MM.1S (cell line): ENCODE results near the gene NPFF.

Experiments used
- DNase-seq: peaks from one replicate; pipeline ENCODE4 v3.0.0-alpha.2; 2015
- H2AFZ ChIP-seq: fragments of 300-600 bp; sonication (generic); 2 replicates; pipeline ENCODE4 v1.6.0; 2016; ENCODE audit warnings: antibody characterized with exemption, low read length
- H3F3A ChIP-seq: fragments of 300-600 bp; sonication (generic); 2 replicates; pipeline ENCODE4 v1.6.1; 2016; ENCODE audit warnings: mild to moderate bottlenecking, antibody characterized with exemption, low read length, moderate library complexity, mixed read lengths; ENCODE audit not compliant: insufficient read depth
- H3K27ac ChIP-seq: fragments of 300-600 bp; sonication (generic); 2 replicates; pipeline ENCODE4 v1.5.1; 2016; ENCODE audit warnings: mild to moderate bottlenecking, low read length
- H3K27me3 ChIP-seq: fragments of 300-600 bp; sonication (generic); replicated peaks from 2 replicates; pipeline ENCODE4 v1.6.0; 2016; ENCODE audit warnings: low read length; ENCODE audit not compliant: insufficient read depth
- H3K36me3 ChIP-seq: fragments of 300-600 bp; sonication (generic); replicated peaks from 2 replicates; pipeline ENCODE4 v1.6.1; 2016; ENCODE audit warnings: mild to moderate bottlenecking, low read length, mixed read lengths; ENCODE audit not compliant: insufficient read depth
- H3K4me1 ChIP-seq: fragments of 300-600 bp; sonication (generic); 2 replicates; pipeline ENCODE4 v1.6.1; 2016; ENCODE audit warnings: low read length, mixed read lengths
- H3K4me2 ChIP-seq: fragments of 300-600 bp; sonication (generic); 2 replicates; pipeline ENCODE4 v1.6.0; 2016; ENCODE audit warnings: low read depth, low read length
- H3K4me3 ChIP-seq: fragments of 300-600 bp; sonication (generic); 2 replicates; pipeline ENCODE4 v1.5.1; 2016; ENCODE audit warnings: low read length, mixed read lengths
- H3K79me2 ChIP-seq: fragments of 300-600 bp; sonication (generic); 2 replicates; pipeline ENCODE4 v1.6.1; 2016; ENCODE audit warnings: mixed run types, low read length, mixed read lengths
- H3K9ac ChIP-seq: fragments of 300-600 bp; sonication (generic); 2 replicates; pipeline ENCODE4 v1.6.1; 2016; ENCODE audit warnings: low read length, mixed read lengths
- H3K9me2 ChIP-seq: fragments of 300-600 bp; sonication (generic); replicated peaks from 2 replicates; pipeline ENCODE4 v1.6.1; 2016; ENCODE audit warnings: mild to moderate bottlenecking, low read length, mixed read lengths; ENCODE audit not compliant: insufficient read depth
- H3K9me3 ChIP-seq: fragments of 300-600 bp; sonication (generic); replicated peaks from 2 replicates; pipeline ENCODE4 v1.6.1; 2016; ENCODE audit warnings: mild to moderate bottlenecking, low read length, mixed read lengths; ENCODE audit not compliant: insufficient read depth
- H4K20me1 ChIP-seq: fragments of 300-600 bp; sonication (generic); 2 replicates; pipeline ENCODE4 v1.6.1; 2016; ENCODE audit warnings: mild to moderate bottlenecking, low read length, moderate library complexity, mixed read lengths; ENCODE audit not compliant: insufficient read depth
- CTCF ChIP-seq: fragments of 300-600 bp; sonication (generic); IDR thresholded peaks from 2 replicates; pipeline ENCODE4 v1.5.1; 2016; ENCODE audit warnings: antibody characterized with exemption, low read length, mixed read lengths
- EZH2 ChIP-seq: fragments of 300-600 bp; sonication (generic); optimal IDR thresholded peaks from 2 replicates; pipeline ENCODE3; 2017; ENCODE audit warnings: low read depth, mild to moderate bottlenecking, antibody characterized with exemption, low read length, mixed read lengths
- EZH2phosphoT487 ChIP-seq: fragments of 300-600 bp; sonication (generic); IDR thresholded peaks from 2 replicates; pipeline ENCODE4 v1.6.1; 2018; ENCODE audit warnings: antibody characterized with exemption, low read length

The NPFF gene

GRCh38 chr12:53498235-53498630 is 9.1 kb downstream of the NPFF start:
- no peak for DNase-seq
- Histone ChIP-seq H3K27me3 (no peaks in the 10 kb centered on the region), H3K4me1 (peaks cover 25% of the 10 kb centered on the region), H3K79me2 (peaks cover 48% of the 10 kb centered on the region), H3K9me2 (no peaks in the 10 kb centered on the region), H3K36me3 (no peaks in the 10 kb centered on the region), H3K4me3 (peak overlapping the region; percentile 84; the same call in 1 of the 2 replicates), H4K20me1 (no peaks in the 10 kb centered on the region), H3K9ac (0 out of 2 replicates have a peak overlapping the region, but pooled peaks have one; percentile 78), H2AFZ (no peak overlapping the region), H3F3A (peaks cover 17% of the 10 kb centered on the region), H3K27ac (no peak overlapping the region), H3K9me3 (no peaks in the 10 kb centered on the region), H3K4me2 (peak overlapping the region; percentile 82)
- TF ChIP-seq EZH2 (no peak), EZH2phosphoT487 (no peak), CTCF (no peak)

DNA sequence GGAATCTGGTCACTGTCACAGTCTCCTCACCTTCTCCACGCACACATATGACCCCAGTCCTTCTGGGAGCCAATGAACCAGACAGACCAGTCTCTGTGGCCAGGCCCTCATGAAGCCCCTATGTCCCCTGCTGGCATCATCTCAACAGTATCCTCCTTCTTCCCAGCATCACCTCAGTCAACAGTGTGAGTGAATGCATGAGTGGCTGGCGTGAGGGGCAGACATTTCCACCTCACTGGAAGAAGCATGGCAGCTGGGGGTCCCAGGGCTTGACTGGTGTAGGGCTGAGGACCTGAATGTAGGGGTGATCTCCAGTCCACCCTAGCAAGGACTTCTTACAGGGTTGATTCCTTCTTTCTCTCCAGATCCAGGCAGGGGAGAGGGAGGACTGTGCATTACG is 9.8 kb downstream of the NPFF start:
- Histone ChIP-seq H3F3A (peaks cover 18% of the 10 kb centered on the region), H2AFZ (no peak overlapping the region), H3K36me3 (no peaks in the 10 kb centered on the region), H3K4me2 (no peak overlapping the region), H3K79me2 (peaks cover 40% of the 10 kb centered on the region), H4K20me1 (no peaks in the 10 kb centered on the region), H3K9me2 (no peaks in the 10 kb centered on the region), H3K27ac (no peak overlapping the region), H3K27me3 (no peaks in the 10 kb centered on the region), H3K9ac (no peak overlapping the region), H3K4me1 (peaks cover 25% of the 10 kb centered on the region), H3K4me3 (no peak overlapping the region), H3K9me3 (no peaks in the 10 kb centered on the region)
- DNase-seq = no peak
- TF ChIP-seq EZH2 = no peak
- no peak for TF ChIP-seq CTCF
- TF ChIP-seq EZH2phosphoT487 = no peak

GRCh38 chr12:53496752-53497032 is 10.6 kb downstream of the NPFF start:
- Histone ChIP-seq H3K9me2 (no peaks in the 10 kb centered on the region), H3K4me3 (no peak overlapping the region), H3K27me3 (no peaks in the 10 kb centered on the region), H3K36me3 (no peaks in the 10 kb centered on the region), H3K4me1 (peaks cover 19% of the 10 kb centered on the region), H4K20me1 (no peaks in the 10 kb centered on the region), H3F3A (peaks cover 22% of the 10 kb centered on the region), H3K79me2 (peaks cover 32% of the 10 kb centered on the region), H3K9me3 (no peaks in the 10 kb centered on the region), H3K9ac (no peak overlapping the region), H2AFZ (no peak overlapping the region), H3K4me2 (no peak overlapping the region), H3K27ac (no peak overlapping the region)
- DNase-seq = no peak
- no peak for TF ChIP-seq EZH2phosphoT487
- no peak for TF ChIP-seq EZH2
- no peak for TF ChIP-seq CTCF
